Pons (tissue), 1 donor: ENCODE data around the gene NXNL2.
A peak's percentile ranks its signal among the peaks of the same experiment; 100 is the strongest.

Experiments
- DNase-seq: peaks from one replicate; pipeline ENCODE4 v3.0.0-alpha.2; 2016; ENCODE audit warnings: low spot score

NXNL2 gene

DNA sequence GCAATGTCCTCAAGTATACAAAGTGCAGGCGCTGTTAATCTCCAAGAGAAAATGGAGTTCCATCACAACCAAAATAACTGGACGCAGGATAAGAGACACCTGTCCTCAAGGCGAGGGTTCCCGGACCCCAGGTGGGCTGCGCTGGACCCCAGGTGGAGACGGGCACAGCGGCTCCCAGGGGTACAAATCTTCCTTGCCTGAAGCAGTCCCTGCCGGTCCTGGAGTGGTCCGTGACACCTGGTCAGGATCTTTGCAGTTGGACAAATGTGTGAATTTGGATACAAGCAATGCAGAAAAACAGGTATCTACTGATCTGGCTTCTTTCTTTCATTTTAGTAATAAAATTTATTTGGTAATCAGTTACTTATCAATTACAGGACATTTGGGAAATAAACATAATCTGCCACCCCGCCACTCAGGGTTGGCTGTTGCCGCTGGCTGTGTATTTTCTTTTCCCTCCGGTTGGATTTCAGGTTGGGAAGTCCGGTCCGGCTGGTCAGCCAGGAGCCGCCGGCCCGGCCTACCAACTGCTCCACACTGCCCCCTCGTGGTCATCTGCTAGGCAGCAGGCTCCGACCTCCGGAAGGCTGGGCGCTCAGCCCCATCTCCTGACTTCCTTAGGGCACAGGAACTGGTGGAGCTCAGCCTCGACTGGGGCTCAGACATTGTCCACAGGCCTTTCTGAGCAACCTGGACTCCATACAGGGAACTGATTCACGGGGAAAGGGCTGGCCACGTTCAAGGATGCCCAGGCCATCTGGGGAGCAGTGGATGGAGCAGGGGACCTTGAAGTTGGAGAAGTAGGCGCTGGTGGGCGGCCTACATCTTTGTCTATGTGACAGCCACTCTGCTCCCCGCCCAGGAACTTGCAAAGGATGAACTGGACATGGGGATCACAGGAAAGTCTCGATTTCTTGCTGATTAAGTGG lies 43.4 kb downstream of the NXNL2 start:
- peak; percentile 72 for DNase-seq

DNA sequence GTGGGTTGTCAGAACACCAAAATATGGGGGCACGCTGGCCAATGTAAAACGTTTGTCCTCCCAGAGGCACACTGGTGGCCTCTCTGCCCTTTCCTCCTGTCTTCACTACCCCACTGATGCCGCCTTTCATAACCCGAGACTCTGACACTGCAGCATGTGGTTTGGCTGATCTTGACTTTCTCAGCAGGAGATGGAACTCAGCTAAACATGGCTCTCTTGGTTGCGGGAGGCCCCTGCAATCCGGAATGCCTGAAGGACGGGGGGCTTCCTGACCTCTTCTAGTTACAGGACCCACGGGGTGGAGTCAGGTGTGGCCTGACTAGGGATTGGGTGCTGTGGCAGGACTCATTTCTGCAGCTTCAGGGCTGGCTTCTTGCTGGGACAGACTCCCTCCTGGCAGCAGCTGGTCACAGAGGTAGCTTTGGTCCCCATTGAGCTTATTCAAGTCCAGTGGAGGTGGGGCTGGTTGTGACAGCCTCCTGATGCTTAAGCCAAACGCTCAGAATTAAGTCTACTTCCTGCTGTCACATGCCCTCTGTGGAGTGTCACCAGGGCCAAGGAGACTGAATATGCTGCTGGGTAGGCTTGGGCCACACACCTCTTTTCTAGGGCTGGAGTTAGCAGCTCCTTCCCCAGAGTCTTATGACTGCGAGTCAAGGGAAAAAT lies 44.2 kb downstream of the NXNL2 start:
- DNase-seq = no peak

- no peak for DNase-seq
Measured at GRCh38 chr9:88580961-88581360, 46.0 kb downstream of the NXNL2 start.

GRCh38 chr9:88583901-88584596 lies 49.1 kb downstream of the NXNL2 start:
- DNase-seq = no peak

GRCh38 chr9:88585426-88585825 lies 50.4 kb downstream of the NXNL2 start:
- DNase-seq = no peak

DNA sequence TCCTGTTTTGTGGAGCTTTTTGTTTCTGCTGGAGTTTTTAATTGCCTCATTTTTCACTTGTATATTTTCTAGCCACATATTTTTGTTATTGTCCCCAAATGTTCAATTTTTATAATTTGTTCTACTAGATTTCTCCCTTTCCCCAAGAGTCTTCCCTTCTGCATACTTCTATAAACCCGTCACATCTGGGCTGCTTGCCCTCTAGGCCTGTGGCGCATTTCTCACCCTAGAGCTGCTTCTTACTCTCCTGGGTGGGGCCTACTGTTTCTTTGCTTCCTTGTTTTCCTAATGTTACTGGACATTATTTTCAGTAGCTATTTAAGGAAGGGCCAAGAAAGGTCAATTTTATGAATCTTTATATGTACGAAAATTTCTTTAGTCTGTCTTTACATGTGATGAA lies 51.5 kb downstream of the NXNL2 start:
- DNase-seq = no peak

GRCh38 chr9:88587182-88587581 lies 52.2 kb downstream of the NXNL2 start:
- DNase-seq = no peak

- no peak for DNase-seq
Measured at GRCh38 chr9:88587885-88588649, 53.1 kb downstream of the NXNL2 start.

GRCh38 chr9:88589656-88590055 lies 54.7 kb downstream of the NXNL2 start:
- DNase-seq = no peak

DNA sequence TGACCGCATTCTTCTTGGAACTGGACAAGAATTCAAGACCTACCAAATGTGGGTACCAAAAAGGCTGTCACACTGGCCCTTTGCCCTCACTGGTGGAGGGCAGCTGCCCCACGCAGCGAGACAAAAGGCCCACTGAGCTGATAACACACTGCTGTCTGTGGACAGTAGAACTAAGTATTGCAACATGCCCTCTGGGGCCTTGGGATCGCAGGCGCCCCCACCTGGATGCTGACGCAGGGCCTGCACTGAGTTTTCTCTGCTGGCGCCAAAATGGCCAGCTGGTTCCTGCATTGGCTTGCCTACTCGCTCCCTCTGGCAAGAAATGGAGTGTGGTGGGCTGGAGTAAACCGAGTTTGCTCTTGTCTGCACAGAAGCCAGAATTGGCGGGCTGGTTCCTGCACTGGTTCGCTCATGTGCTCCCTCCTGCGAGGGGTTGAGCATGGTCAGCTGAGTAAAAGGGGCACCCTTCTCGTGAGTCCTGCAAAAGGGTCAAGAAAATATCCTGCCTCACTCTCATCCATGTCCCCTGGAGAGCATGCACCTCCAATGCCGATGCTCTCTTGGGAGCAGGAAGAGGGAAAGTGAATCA lies 55.7 kb downstream of the NXNL2 start:
- DNase-seq = no peak

DNA sequence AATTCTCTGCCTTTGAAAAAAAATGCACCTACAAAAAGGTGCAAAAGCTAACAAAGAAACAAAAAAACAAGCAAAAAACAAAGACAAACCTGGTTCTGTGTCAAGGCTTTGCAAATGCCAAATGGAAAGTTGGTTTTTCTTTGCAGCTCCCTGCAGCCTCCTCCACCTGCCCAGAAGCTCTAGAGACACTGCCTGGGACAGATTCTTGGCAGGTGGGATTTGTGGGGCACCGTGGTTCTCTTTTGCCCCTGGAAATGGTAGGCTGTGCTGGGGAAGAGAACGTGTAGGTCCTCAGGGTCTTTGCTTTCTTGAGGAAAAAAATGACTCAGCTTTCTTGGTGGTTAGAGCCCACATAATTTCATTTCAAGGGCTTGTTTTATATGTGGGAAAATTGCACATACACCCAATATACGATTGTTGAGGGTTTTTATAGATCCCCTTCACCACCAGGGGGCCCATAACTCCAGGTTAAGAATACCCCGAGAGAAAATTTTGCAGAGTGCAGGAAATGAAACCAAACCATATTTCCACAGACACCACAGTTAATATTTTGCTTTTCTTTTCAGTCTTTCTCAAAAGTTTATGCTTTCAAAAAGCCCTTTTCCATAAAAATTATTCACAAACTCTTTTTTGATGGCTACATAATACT lies 58.7 kb downstream of the NXNL2 start:
- DNase-seq = no peak
